Neuronal stem cell (in vitro differentiated cells): ENCODE data around the gene S100Z.
"Not testable (repeated sequence)": the region's sequence is repeated elsewhere in the genome, so short reads cannot be mapped to it uniquely, and the experiment has no call there.

Experiments used
- DNase-seq: peaks from one replicate; pipeline ENCODE4 v3.0.0-alpha.2; 2013; ENCODE audit warnings: low spot score
- H2AFZ ChIP-seq: one replicate; pipeline ENCODE4 v1.6.1; 2013; ENCODE audit warnings: mild to moderate bottlenecking, low read length, inconsistent platforms
- H2AK5ac ChIP-seq: 2 replicates; pipeline ENCODE4 v1.6.1; 2013; ENCODE audit warnings: low read depth, mild to moderate bottlenecking, inconsistent platforms, low read length, moderate library complexity, mixed read lengths
- H2BK120ac ChIP-seq: 2 replicates; pipeline ENCODE4 v1.6.1; 2013; ENCODE audit warnings: low read depth, mild to moderate bottlenecking, inconsistent platforms, low read length, moderate library complexity, mixed read lengths
- H2BK12ac ChIP-seq: one replicate; pipeline ENCODE4 v1.6.1; 2013; ENCODE audit warnings: low read length, inconsistent platforms
- H2BK15ac ChIP-seq: 2 replicates; pipeline ENCODE4 v1.6.1; 2013; ENCODE audit warnings: mild to moderate bottlenecking, low read length, inconsistent platforms, mixed read lengths
- H2BK5ac ChIP-seq: one replicate; pipeline ENCODE4 v1.6.1; 2013; ENCODE audit warnings: inconsistent platforms, mild to moderate bottlenecking, low read length, moderate library complexity
- H3K14ac ChIP-seq: one replicate; pipeline ENCODE4 v1.6.1; 2013; ENCODE audit warnings: low read length, inconsistent platforms
- H3K18ac ChIP-seq: 2 replicates; pipeline ENCODE4 v1.6.1; 2013; ENCODE audit warnings: low read length, inconsistent platforms
- H3K23ac ChIP-seq: 2 replicates; pipeline ENCODE4 v1.6.1; 2013; ENCODE audit warnings: low read depth, mild to moderate bottlenecking, mixed read lengths, low read length, inconsistent platforms; ENCODE audit not compliant: poor library complexity
- H3K27ac ChIP-seq: replicated peaks from 3 replicates; pipeline ENCODE4 v1.5.1; 2013; ENCODE audit warnings: low read length, inconsistent platforms
- H3K27me3 ChIP-seq, 3 experiments: 2 replicates each; pipeline ENCODE4 v1.6.1; 2013; ENCODE audit warnings: low read length in 3 of 3, mild to moderate bottlenecking in 2 of 3, inconsistent platforms in 1 of 3, low read depth in 1 of 3, mixed read lengths in 1 of 3, moderate library complexity in 1 of 3; ENCODE audit not compliant: control insufficient read depth in 3 of 3, insufficient read depth in 3 of 3
- H3K36me3 ChIP-seq, 2 donors: replicated peaks in 1 of 2; 2 replicates each; pipeline ENCODE4 v1.6.1; 2013; ENCODE audit warnings: low read length in 2 of 2; ENCODE audit not compliant: control insufficient read depth in 2 of 2, insufficient read depth in 2 of 2
- H3K4ac ChIP-seq: 2 replicates; pipeline ENCODE4 v1.6.1; 2013; ENCODE audit warnings: inconsistent platforms, mild to moderate bottlenecking, low read length, moderate library complexity
- H3K4me1 ChIP-seq, 2 donors: 1 replicate in 1 of 2; 2 replicates in 1 of 2; pipeline ENCODE4 v1.6.1; 2013; ENCODE audit warnings: low read length in 2 of 2, low read depth in 1 of 2; ENCODE audit not compliant: control insufficient read depth in 2 of 2, insufficient read depth in 1 of 2
- H3K4me2 ChIP-seq: one replicate; pipeline ENCODE4 v1.6.1; 2013; ENCODE audit warnings: mild to moderate bottlenecking, low read length, inconsistent platforms; ENCODE audit not compliant: insufficient read depth, poor library complexity, severe bottlenecking
- H3K4me3 ChIP-seq, 2 donors: 2 replicates each; pipeline ENCODE4 v1.5.1; 2013; ENCODE audit warnings: low read length in 2 of 2, mild to moderate bottlenecking in 2 of 2, inconsistent platforms in 1 of 2, moderate library complexity in 1 of 2
- H3K79me1 ChIP-seq: one replicate; pipeline ENCODE4 v1.6.1; 2013; ENCODE audit warnings: low read depth, mild to moderate bottlenecking, inconsistent platforms, low read length, moderate library complexity
- H3K9ac ChIP-seq: one replicate; pipeline ENCODE4 v1.6.1; 2013; ENCODE audit warnings: mild to moderate bottlenecking, low read depth, low read length, inconsistent platforms; ENCODE audit not compliant: poor library complexity
- H3K9me3 ChIP-seq, 2 donors: replicated peaks in 1 of 2; 2 replicates each; pipeline versions ENCODE3 to v1.6.1; 2013; ENCODE audit warnings: low read length in 2 of 2, mild to moderate bottlenecking in 2 of 2, inconsistent platforms in 1 of 2, low read depth in 1 of 2, mixed read lengths in 1 of 2, moderate library complexity in 1 of 2; ENCODE audit not compliant: control insufficient read depth in 2 of 2, insufficient read depth in 1 of 2
- H4K8ac ChIP-seq: one replicate; pipeline ENCODE4 v1.6.1; 2013; ENCODE audit warnings: low read depth, mild to moderate bottlenecking, inconsistent platforms, low read length, moderate library complexity
- H4K91ac ChIP-seq: one replicate; pipeline ENCODE4 v1.6.1; 2013; ENCODE audit warnings: low read length, low read depth, mild to moderate bottlenecking, inconsistent platforms; ENCODE audit not compliant: poor library complexity
- WGBS, 2 donors: extraction: QIAGEN DNeasy Blood & Tissue Kit; methylation state at CpG; one replicate each; pipeline ENCODE4 v1.1.7; 2013; ENCODE audit warnings: missing lambda C conversion rate in 2 of 2, mixed read lengths in 1 of 2; ENCODE audit not compliant: insufficient read length in 2 of 2, insufficient replicate concordance in 1 of 2; ENCODE audit errors: extremely low coverage in 2 of 2; 5-methylcytosine and 5-hydroxymethylcytosine counted together

S100Z gene

GRCh38 chr5:76851728-76852369, 2.0 kb downstream of the S100Z start:
- H3K14ac ChIP-seq: no peak overlapping the region
- no peak overlapping the region for H2AFZ ChIP-seq
- H3K18ac ChIP-seq: no peak overlapping the region
- H3K4ac ChIP-seq: no peak overlapping the region
- no peak overlapping the region for H4K8ac ChIP-seq
- H2BK12ac ChIP-seq: no peak overlapping the region
- H3K4me3 ChIP-seq: no peak overlapping the region
- no peaks in the 10 kb centered on the region for H3K79me1 ChIP-seq
- no peak overlapping the region for H2BK15ac ChIP-seq
- no peaks in the 10 kb centered on the region for H3K36me3 ChIP-seq
- H3K23ac ChIP-seq: no peak overlapping the region
- no peak overlapping the region for H3K27ac ChIP-seq
- WGBS, 2 donors: 100% methylated on average over 1 of the region's 7 CpGs
- H3K27me3 ChIP-seq: no peaks in the 10 kb centered on the region
- no peak overlapping the region for H3K4me2 ChIP-seq
- H3K9ac ChIP-seq: no peak overlapping the region
- no peak overlapping the region for H2AK5ac ChIP-seq
- peaks cover 0 to 2% of the 10 kb centered on the region in 2 donors for H3K4me1 ChIP-seq
- peaks cover 0 to 5% of the 10 kb centered on the region in 2 donors for H3K9me3 ChIP-seq
- H4K91ac ChIP-seq: no peak overlapping the region
- no peak overlapping the region for H2BK120ac ChIP-seq
- DNase-seq: no peak
- no peak overlapping the region for H2BK5ac ChIP-seq

GRCh38 chr5:76852772-76853171, 3.0 kb downstream of the S100Z start:
- no peak overlapping the region for H2AK5ac ChIP-seq

GRCh38 chr5:76853741-76854140, 3.9 kb downstream of the S100Z start:
- not testable (repeated sequence) for H2AFZ ChIP-seq, H4K8ac ChIP-seq, H3K27me3 ChIP-seq, H3K79me1 ChIP-seq, H4K91ac ChIP-seq, H3K4me1 ChIP-seq, H3K9me3 ChIP-seq, H3K27ac ChIP-seq, H2BK15ac ChIP-seq, DNase-seq, H3K9ac ChIP-seq, H2BK5ac ChIP-seq, H3K36me3 ChIP-seq, H3K4me3 ChIP-seq, H3K14ac ChIP-seq, H2BK12ac ChIP-seq, H2AK5ac ChIP-seq, H3K4me2 ChIP-seq, H3K23ac ChIP-seq, H3K18ac ChIP-seq, H3K4ac ChIP-seq, H2BK120ac ChIP-seq
- WGBS, 2 donors: no CpG with 5 or more reads among the region's 3 CpGs

More at GRCh38 chr5:76852772-76853171, 3.0 kb downstream of the S100Z start:
- H3K27ac ChIP-seq: no peak overlapping the region
- H4K8ac ChIP-seq: no peak overlapping the region
- H3K4ac ChIP-seq: no peak overlapping the region
- no peak overlapping the region for H2AFZ ChIP-seq
- H3K4me1 ChIP-seq: peaks cover 0 to 2% of the 10 kb centered on the region in 2 donors
- H2BK15ac ChIP-seq: no peak overlapping the region
- H4K91ac ChIP-seq: no peak overlapping the region
- no peak overlapping the region for H3K4me3 ChIP-seq
- no peak overlapping the region for H3K9ac ChIP-seq
- DNase-seq: no peak
- no peak overlapping the region for H3K23ac ChIP-seq
- no peaks in the 10 kb centered on the region for H3K27me3 ChIP-seq
- H3K4me2 ChIP-seq: no peak overlapping the region
- H3K36me3 ChIP-seq: no peaks in the 10 kb centered on the region
- no CpG with 5 or more reads among the region's 2 CpGs for WGBS, 2 donors
- no peak overlapping the region for H2BK5ac ChIP-seq
- H3K79me1 ChIP-seq: no peaks in the 10 kb centered on the region
- H2BK120ac ChIP-seq: no peak overlapping the region
- peaks cover 0 to 5% of the 10 kb centered on the region in 2 donors for H3K9me3 ChIP-seq
- H2BK12ac ChIP-seq: no peak overlapping the region
- H3K14ac ChIP-seq: no peak overlapping the region
- no peak overlapping the region for H3K18ac ChIP-seq

GRCh38 chr5:76854644-76855043, 4.8 kb downstream of the S100Z start:
- Histone ChIP-seq H4K8ac (no peak overlapping the region), H2BK5ac (no peak overlapping the region), H3K4me1 (peaks cover 0 to 2% of the 10 kb centered on the region in 2 donors), H3K4ac (no peak overlapping the region), H3K14ac (no peak overlapping the region), H3K18ac (no peak overlapping the region), H3K27ac (no peak overlapping the region), H4K91ac (no peak overlapping the region), H3K27me3 (no peaks in the 10 kb centered on the region), H3K9me3 (peaks cover 0 to 5% of the 10 kb centered on the region in 2 donors), H2AFZ (no peak overlapping the region), H3K36me3 (no peaks in the 10 kb centered on the region), H2AK5ac (no peak overlapping the region), H3K79me1 (no peaks in the 10 kb centered on the region), H3K4me2 (no peak overlapping the region), H2BK15ac (no peak overlapping the region), H3K9ac (no peak overlapping the region), H2BK120ac (no peak overlapping the region), H2BK12ac (no peak overlapping the region), H3K23ac (no peak overlapping the region), H3K4me3 (no peak overlapping the region)
- DNase-seq: no peak
